SK-N-MC (cell line): ENCODE data around the gene KXD1.

ENCODE experiments used
- EZH2 ChIP-seq: fragments of 200-600 bp; sonication (generic); IDR thresholded peaks from one replicate; pipeline ENCODE4 v1.6.1; 2017; ENCODE audit warnings: antibody characterized with exemption
- POLR2AphosphoS5 ChIP-seq: IDR thresholded peaks from 2 replicates; pipeline ENCODE4 v1.6.1; 2012; ENCODE audit warnings: mild to moderate bottlenecking, low read depth, low read length, borderline replicate concordance

DNA sequence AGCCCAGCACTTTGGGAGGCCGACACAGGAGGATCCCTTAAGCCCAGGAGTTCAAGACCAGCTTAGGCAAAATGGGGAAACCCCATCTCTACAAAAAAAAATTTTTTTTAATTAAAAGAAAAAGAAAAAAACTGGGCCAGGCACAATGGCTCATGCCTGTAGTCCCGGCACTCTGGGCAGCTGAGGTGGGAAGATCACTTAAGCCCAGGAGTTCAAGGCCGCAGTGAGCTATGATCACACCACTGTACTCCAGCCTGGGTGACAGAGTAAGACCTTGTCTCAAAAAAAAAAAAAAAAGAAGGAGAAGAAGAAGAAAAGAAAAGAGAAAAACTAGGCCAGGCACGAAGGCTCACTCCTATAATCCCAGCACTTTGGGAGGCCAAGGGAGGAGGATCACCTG is 40.1 kb upstream of the KXD1 start:
- TF ChIP-seq EZH2 = no peak
- TF ChIP-seq POLR2AphosphoS5 = no peak
